ENCODE data around the gene PAPSS2.

The PAPSS2 gene

DNA sequence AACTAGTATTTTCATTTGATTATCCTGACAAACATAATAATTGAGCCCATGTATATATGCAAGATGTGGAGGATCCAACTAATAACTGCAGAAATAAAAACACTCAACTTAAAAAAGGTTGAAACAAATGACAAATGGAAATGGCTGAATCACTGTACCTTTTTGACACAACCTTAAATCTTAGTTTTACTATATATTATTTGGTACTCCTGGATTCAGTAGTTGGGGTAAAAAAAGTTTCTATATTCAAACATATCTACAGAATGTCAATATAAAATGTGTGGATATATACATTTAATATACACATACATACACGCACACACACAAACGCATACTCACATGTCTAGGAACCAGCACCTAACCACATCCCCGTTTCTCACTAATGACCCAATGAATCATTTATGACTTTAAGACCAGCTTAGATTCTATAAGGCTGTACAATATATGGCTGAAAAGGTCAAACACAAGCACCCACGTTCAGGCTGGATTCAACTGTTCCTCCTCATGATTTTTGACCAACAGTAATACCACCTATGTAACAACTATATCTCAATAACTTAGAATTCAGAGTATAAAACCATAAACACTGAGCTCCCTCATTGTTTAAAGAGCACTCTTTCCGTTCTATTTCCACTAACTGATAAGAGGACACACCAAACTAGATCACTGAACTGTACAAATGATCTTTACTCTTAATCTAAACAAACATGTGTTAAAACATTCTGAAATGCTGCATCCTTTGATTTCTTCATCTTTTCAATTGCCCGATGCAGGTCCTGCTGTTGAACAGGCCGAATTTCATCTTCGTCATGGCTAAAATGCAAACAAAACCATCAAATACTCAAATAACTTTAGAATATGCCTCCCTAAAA, 94.6 kb downstream of the PAPSS2 start:
- no peak for DNase-seq

DNA sequence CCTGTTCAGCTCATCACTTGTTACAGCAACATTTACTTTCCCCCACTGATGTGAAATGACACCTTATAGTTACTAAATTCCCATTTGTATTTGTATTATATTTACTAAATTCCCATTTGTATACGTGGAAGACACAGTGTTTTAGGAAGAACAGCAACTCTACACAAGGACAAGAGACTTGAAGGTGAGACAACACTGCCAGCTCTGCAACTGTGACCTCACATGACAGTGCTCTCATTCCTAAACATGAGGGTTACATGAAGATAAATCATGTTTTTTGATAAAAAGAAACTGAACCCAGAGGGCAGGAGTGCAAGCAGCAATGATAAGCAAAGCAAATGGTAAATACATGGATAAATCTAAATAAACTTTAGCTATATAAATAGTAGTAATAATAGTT, 98.0 kb downstream of the PAPSS2 start:
- no peak for DNase-seq

DNA sequence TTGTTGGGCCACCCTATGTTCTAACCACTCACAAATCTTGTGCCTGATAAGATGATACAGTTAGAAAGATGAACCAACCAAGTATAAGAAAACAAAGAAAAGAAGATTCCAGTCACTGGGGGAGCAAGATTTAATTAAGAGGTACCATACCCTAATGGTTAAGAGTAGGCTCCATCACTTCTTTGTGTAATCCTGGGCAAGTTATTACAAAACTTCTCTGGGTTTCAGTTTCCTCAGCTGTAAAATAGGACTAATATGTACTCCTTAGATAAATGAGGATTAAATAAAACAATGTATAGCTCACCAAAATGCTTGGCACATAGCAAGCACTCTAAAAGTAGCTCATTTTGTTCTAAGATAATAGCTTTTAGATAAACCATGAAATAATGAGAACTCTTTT, 99.9 kb downstream of the PAPSS2 start:
- no peak for DNase-seq

DNA sequence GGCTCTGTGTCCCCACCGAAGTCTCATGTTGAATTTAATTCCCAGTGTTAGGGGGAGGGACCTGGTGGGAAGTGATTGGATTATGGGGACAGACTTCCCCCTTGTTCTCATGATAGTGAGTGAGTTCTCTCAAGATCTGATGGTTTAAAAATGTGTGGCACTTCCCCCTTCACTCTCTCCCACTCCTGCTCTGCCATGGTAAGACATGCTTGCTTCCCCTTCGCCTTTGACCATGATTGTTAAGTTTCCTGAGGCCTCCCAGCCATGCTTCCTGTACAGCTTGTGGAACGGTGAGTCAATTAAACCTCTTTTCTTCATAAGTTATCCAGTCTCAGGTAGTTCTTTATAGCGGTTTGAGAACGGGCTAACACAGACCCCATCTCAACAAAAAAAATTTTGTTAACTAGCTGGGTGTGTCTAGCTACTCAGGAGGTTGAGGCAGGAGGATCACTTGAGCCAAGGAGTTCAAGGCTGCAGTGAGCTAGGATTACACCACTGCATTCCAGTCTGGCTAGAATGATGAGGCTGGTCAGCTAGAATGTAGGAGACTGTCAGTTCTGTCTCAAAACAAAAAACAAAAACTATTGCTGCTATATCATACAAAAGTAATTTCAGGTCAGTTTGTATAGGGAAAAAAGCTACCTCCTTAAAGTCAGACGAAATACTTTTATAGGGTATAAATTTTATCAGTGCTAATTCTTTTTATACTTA, 100.7 kb downstream of the PAPSS2 start:
- no peak for DNase-seq

DNA sequence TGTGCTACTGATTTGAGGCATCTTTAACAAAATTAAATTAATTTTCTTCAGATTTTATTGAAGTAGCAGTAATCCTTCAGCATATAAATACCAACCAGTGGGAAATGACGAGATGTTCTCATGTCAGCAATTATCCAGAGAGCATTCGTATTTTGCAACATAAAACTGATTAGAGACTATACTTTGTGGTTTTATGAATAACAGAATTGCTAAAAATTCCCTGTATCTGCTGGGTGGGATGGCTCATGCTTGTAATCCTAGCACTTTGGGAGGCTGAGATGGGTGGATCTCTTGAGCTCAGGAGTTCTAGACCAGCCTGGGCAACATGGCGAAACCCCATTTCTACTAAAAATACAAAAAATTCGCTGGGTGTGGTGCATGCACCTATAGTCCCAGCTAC, 101.5 kb downstream of the PAPSS2 start:
- no peak for DNase-seq

DNA sequence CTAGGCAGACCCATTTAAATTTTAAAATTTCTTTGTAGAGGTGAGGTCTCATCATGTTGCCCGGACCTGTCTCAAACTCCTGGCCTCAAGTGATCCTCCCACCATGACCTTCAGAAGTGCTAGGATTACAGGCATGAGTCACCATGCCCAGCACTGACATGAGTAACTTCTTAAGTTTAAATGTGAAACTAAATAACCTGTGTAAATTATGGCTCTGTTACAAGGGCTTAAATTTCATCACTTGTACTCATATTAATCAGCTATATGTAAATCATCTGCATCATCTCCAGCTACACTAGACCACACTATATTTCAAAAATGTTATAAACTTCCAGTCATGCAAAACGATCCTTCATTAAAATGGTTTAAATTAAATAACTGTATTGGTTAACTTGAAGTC, 102.2 kb downstream of the PAPSS2 start:
- no peak for DNase-seq

DNA sequence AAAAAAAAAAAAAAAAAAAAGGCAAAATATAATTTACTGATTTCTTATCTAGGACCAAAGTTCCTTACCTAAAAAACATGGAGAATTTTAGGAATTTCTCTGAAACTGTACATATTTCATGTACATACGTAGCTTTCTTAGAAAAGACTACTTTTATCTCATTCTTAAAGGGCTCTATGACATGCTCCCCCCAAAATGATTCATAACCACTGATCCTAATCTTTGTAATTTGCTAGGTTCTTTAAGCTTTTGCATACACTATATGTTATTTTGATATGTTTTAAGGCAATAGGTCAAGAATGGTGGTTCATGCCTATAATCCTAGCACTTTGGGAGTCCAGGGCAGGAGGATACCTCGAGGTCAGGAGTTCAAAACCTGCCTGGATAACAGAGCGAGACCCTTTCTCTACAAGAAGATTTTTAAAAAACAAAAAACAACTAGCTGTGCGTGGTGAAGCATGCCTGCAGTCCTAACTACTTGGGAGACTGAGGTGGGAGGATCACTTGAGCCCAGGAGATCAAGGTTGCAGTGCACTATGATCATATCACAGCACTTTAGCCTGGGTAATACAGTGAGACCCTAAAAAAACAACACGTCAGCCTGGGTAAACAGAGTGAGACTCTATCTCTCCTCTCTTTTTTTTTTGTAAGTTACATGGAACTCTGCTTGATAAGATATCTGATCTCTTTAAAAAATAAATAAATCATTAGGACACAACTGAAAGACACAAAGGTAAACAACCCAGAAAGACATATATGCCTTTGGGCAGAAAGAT, 103.6 kb downstream of the PAPSS2 start:
- no peak for DNase-seq

DNA sequence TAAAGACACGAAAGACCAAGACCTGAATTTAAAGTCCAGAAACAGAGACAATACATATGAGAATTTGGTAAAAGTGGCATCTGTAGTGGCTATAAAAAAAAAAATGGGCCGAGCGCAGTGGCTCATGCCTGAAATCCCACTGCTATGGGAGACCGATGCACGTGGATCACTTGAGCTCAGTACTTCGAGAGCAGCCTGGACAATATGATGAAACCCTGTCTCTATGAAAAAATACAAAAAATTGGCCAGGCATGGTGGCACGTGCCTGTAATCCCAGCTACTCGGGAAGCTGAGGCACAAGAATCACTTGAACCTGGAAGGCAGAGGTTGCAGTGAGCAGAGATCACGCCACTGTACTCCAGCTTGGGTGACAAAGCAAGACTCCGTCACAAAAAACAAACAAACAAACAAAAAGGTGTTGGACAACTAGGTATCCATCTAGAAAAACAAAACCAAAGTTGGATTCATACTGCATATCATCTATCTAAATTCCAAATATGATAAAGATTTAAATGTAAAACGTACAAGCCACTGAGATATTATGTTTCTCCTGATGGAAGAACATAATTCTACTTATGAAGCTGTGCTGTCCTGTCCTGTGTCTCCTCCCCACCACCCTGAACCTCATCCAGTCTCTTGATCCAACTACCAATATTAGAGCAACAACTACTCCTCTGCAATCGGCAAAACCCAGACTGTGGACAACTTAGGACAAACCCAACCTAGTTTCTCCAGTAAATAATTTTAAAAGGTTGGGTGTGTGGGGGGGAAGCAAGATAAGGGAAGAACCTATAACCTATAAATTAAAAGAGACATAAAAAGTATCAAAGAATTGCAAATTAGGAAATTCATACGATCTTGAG, 104.6 kb downstream of the PAPSS2 start:
- no peak for DNase-seq

DNA sequence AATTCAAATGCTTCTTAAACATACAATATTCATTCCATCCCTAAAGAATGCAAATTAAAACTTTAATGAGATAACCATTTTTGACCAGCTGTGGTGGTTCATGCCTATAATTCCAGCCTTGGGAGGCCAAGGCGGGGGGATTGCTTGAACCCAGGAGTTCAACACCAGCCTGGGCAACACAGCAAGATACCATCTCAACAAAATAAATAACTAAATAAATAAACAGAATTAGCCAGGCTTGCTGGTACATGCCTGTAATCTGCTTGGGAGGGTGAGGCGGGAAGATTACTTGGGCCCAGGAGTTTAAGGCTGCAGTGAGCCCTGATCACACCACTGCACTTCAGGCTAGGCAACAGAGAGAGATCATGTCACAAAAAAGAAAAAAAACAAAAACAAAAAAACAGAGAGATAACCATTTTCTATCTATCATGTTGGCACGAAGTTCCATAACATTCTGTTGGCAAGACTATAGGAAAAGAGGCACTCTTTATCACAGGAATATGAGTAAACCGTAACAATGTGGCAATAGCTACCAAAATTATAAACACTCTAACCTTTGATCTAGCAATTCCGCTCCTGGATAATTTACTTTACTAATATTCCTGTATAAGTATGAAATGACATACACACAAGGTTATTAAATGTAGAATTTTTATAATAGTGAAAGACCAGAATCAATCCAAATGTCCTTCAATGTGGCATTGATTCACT, 106.1 kb downstream of the PAPSS2 start:
- no peak for DNase-seq

DNA sequence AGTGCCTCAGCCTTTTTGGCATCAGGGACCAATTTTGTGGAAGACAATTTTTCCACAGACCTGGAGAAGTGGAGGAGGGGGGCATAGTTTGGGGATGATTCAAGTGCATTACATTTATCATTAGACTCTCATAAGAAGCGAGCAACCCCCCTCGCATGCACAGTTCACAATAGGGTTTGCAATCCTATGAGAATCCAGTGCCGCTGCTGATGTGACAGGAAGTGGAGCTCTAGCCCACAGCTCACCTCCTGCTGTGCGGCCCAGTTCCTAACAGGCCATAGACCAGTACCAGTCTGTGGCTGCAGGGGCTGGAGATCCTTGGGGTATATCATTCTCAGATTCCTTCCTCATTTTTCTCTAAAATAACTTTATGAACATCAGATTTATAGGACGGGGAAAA, 107.6 kb downstream of the PAPSS2 start:
- no peak for DNase-seq

DNA sequence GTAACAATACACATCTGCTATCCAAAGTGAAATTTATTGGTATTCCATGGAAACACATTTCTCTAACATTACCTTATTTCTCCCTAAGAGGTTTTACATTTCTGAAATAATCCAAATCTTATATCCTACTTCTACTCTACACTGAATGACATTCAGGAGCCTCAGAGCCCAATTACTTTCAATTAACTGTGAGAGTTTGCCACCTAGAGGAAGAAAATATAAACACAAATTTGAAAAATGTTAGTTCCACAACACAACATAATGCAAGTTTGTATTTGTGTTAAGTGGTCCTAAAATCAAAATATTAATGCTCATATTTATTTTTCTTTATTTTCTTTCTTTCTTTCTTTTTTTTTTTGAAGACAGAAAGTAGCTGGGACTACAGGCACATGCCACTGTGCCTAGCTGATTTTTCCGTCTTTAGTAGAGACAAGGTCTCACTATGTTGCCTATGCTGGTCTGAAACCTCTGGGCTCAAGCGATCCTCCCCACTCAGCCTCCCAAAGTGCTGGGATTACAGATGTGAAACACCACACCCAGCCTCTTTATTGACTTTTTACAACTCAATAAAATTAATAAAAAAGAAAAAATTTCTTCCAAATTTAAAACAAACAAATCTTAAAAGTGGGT, 112.3 kb downstream of the PAPSS2 start:
- no peak for DNase-seq

DNA sequence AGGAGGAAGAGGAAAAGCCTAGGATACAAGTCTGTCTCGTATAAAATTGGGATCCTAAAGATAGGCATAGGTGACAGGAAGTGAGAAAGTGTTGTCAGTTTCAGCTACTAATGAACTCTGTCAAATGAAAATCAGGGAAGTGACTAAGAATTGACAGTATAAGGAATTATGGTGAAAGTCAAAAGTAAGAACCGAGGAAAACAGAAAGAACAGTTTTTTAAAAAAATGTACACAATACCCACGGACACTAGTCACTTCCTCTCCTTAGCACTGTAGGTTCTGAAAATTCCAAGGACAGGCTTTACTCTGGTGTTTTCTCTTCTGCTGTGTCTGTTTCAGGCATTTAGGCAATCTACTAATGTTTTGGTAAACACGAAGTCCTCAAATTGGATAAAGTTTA, 116.1 kb downstream of the PAPSS2 start:
- no peak for DNase-seq

DNA sequence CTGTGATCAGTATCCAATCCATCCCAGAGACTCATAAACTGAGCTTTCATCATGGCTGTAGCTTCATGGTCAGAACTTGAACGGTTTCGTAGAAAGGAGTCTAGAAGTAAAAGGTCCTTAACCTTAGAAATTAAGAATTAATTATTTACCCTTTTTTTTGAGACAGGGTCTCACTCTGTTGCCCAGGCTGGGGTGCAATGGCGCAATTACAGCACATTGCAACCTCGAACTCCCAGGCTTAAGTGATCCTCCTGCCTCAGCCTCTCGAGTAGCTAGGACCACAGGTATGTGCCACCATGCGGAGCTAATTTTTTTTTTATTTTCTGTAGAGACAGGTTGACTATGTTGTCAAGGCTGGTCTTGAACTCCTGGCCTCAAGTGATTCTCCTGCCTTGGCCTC, 116.7 kb downstream of the PAPSS2 start:
- DNase-seq = no peak

DNA sequence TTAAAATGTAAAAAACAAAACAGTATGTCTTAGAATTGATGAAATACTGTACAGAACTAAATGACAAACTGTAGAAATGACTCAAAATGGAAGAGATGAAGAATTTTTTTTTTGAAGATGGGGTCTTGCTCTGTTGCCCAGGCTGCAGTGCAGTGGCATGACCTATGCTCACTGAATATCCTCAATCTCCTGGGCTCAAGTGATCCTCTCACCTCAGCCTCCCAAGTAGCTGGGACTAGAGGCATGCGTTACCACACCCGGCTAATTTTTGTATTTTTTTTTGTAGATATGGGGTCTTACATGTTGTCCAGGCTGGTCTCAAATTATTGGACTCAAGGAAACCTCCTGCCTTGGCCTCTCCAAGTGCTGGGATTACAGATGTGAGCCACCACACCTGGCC, 121.9 kb downstream of the PAPSS2 start:
- no peak for DNase-seq

DNA sequence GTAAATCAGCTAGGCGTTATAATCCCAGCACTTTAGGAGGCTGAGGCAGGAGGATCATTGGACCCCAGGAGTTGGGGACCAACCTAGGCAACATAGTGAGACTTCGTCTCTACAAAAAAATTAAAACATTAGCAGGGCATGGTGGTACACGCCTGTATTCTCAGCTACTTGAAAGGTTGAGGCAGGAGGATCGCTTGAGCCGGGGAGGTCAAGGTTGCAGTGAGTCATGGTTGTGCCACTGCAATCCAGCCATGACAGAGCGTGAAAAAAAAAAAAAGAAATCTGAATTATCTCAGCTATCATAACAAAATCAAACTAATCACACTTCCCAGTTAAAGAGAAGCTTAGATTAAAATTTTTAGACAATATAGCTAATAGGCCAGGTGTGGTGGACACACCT, 123.0 kb downstream of the PAPSS2 start:
- DNase-seq = no peak

DNA sequence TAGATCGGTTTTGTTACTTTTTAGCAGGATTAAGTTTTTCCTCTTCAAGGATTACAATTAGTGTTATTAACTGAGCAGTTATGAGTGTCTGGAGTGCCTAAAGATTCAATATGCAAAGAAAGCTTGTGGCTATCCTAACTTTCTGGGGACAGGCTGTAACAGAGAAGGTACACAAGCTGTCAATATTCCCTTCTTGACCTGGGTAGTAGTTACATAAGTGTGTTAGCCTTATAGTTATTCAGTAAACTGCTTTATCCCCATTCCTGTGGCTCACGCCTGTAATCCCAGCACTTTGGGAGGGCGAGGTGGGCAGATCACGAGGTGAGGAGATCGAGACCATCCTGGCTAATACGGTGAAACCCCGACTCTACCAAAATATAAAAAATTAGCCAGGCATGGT, 126.7 kb downstream of the PAPSS2 start:
- no peak for DNase-seq

DNA sequence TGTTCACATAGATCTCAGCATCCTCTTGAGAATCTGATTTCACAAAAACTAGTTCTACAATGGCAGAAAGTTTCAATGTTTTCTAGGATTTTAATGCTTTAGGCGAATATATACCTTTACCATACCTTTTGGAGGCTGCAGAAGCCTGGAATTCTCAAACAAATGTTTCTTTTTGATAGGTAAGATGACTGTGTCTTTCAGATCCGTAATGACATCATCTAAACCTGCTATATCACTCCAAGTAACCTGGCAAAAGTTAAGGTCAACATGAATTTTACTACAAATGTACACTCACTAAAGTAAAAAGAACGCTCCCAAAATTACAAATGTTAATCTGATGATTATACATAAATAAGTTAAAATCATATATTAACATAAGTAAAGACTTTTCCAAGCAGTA, 130.5 kb downstream of the PAPSS2 start:
- no peak for DNase-seq

DNA sequence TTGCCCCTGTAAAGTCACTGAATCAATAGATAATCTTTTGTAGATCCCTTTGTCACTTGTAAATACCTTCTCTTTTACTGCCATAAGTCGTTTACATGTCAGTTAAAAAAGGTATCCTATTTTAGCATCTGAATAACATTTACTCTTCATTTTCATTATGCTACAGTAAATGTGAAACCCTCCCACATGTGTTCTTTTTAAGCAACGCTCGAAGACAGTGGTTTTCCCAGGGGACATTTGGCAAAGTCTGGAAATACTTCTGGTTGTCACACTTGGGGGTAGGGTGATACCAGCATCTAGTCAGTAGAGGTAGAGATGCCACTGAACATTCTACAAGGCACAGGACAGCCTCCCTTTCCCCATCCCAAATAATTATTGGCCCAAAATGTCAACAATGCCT, 134.6 kb downstream of the PAPSS2 start:
- DNase-seq = no peak

Data from NCI-H526 treated with DMSO at 0.1 percent for 48 hours (cell line).